22Rv1 (cell line): ENCODE measurements around the gene SCUBE1.

ENCODE experiments used
- ZFX ChIP-seq: fragments of 450-650 bp; IDR thresholded peaks from 2 replicates; pipeline ENCODE4 v1.6.1; 2017; ENCODE audit warnings: antibody characterized with exemption, borderline replicate concordance
- TF ChIP-seq, protein P1 (sequence below): fragments of 450-650 bp; IDR thresholded peaks from 2 replicates; pipeline ENCODE4 v1.5.1; 2017; ENCODE audit warnings: mild to moderate bottlenecking

DNA sequence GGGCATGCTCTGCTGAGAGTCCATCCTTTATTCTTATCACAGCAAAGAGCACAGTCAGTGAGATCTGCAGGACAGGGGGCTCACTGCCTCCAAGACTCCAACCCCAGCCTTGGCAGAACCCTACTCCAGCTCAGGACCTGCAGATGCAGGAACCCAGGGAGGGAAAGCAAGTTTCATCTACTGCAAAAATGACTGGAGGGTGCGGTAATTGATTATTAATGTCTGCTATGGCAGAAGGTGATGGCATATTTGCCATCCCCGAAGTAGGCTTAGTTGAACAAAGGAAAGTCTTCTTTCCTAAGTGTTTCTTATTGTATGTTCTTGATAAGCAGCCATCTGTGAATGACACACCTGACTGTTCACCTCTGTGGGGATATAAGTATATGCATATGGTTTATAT, 9.2 kb downstream of the SCUBE1 start:
- TF ChIP-seq, protein P1, sequence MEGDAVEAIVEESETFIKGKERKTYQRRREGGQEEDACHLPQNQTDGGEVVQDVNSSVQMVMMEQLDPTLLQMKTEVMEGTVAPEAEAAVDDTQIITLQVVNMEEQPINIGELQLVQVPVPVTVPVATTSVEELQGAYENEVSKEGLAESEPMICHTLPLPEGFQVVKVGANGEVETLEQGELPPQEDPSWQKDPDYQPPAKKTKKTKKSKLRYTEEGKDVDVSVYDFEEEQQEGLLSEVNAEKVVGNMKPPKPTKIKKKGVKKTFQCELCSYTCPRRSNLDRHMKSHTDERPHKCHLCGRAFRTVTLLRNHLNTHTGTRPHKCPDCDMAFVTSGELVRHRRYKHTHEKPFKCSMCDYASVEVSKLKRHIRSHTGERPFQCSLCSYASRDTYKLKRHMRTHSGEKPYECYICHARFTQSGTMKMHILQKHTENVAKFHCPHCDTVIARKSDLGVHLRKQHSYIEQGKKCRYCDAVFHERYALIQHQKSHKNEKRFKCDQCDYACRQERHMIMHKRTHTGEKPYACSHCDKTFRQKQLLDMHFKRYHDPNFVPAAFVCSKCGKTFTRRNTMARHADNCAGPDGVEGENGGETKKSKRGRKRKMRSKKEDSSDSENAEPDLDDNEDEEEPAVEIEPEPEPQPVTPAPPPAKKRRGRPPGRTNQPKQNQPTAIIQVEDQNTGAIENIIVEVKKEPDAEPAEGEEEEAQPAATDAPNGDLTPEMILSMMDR = no peak
- TF ChIP-seq ZFX = no peak
